Lung (tissue), 12 donors: ENCODE results near the gene HTR1D. TPM values are rescaled to one million over a fixed set of nuclear protein-coding genes. Genes with fewer than 3 reads are reported as not detected.

Source experiments
- ATAC-seq: fragments of 200-7000 bp; cut with Tn5 transposase; one replicate; pipeline ENCODE4 v1.9.1; 2020; ENCODE audit warnings: moderate number of reproducible peaks; ENCODE audit not compliant: insufficient read depth, low FRiP score
- DNase-seq, 3 donors: peaks; one replicate each; pipeline ENCODE4 v3.0.0-alpha.2; 2013 to 2017
- H3K27ac ChIP-seq, 2 donors: one replicate each; pipeline ENCODE4 v1.5.1; 2013; ENCODE audit warnings: mild to moderate bottlenecking in 2 of 2, moderate library complexity in 2 of 2, control low read depth in 1 of 2, inconsistent platforms in 1 of 2, low read depth in 1 of 2, low read length in 1 of 2
- H3K27me3 ChIP-seq, 3 donors: one replicate each; pipeline ENCODE4 v1.5.1; 2013; ENCODE audit warnings: low read length in 2 of 3; ENCODE audit not compliant: control insufficient read depth in 3 of 3, insufficient read depth in 3 of 3
- H3K36me3 ChIP-seq, 4 donors: one replicate each; pipeline ENCODE4 v1.5.1; 2013; ENCODE audit warnings: low read length in 4 of 4, mild to moderate bottlenecking in 1 of 4, moderate library complexity in 1 of 4; ENCODE audit not compliant: control insufficient read depth in 4 of 4, insufficient read depth in 4 of 4
- H3K4me1 ChIP-seq, 5 donors: one replicate each; pipeline ENCODE4 v1.5.1; 2013; ENCODE audit warnings: low read length in 5 of 5, mild to moderate bottlenecking in 2 of 5, moderate library complexity in 1 of 5; ENCODE audit not compliant: control insufficient read depth in 5 of 5, insufficient read depth in 5 of 5
- H3K4me3 ChIP-seq: one replicate; pipeline ENCODE4 v1.5.1; 2013; ENCODE audit warnings: mild to moderate bottlenecking, control low read depth, moderate library complexity
- H3K9ac ChIP-seq, 2 donors: one replicate each; pipeline ENCODE4 v1.5.1; 2013; ENCODE audit warnings: low read length in 2 of 2, control low read depth in 1 of 2; ENCODE audit not compliant: insufficient read depth in 1 of 2
- H3K9me3 ChIP-seq, 4 donors: one replicate each; pipeline ENCODE4 v1.5.1; 2013; ENCODE audit warnings: low read length in 3 of 4, mild to moderate bottlenecking in 1 of 4, moderate library complexity in 1 of 4; ENCODE audit not compliant: control insufficient read depth in 4 of 4, insufficient read depth in 3 of 4
- WGBS, 2 donors: extraction: QIAGEN DNeasy Blood & Tissue Kit; methylation state at CpG; one replicate each; pipeline ENCODE4 v1.1.7; 2013; 5-methylcytosine and 5-hydroxymethylcytosine counted together
- polyA plus RNA-seq, 2 donors: library from polyadenylated mRNA; stranded (reverse); fragments of 200-250 nt; gene quantifications; one replicate each; pipeline ENCODE4 v1.2.1, GENCODE V29; 2013
- total RNA-seq, 2 donors: library from RNA; depleted of rRNA in 1 of 2; stranded (reverse); fragments of >200 nt in 1 of 2; gene quantifications; one replicate each; pipeline ENCODE4 v1.2.1, GENCODE V29; 2014 to 2021
- TF ChIP-seq, protein P1 (sequence below): IDR thresholded peaks from 2 replicates; pipeline ENCODE4 v1.5.1; 2012; ENCODE audit warnings: mild to moderate bottlenecking; ENCODE audit errors: control extremely low read depth, extremely low read depth
- donor health status: control.
- donor health status: control.
- donor health status: Bipolar disorder and iron deficiency.
- donor health status: healthy.
- donor health status: DM: yes; HTN: yes; CAD: no.

Gene HTR1D
- total and polyA plus RNA-seq, 4 donors, result 0.18 to 0.30 (median 0.25) TPM; not detected in 1

DNA sequence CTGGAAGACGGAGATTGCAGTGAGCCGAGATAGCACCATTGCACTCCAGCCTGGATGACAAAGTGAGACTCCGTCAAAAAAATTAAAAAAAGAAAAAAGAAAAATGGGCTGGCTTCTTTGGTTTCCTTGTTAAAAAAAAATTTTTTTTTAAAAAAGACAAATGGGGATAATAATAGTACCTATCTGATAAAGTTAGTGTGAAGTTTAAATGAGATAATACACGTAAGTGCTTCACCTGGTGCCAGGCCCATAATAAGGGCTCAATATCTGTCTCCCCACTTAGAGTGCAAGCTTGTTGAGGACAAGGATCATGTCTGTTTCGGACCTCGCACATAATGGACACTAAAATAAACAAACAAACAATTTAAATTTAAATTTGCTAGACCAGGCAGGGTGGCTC lies 30.0 kb upstream of the HTR1D start:
- no peak overlapping the region for H3K4me3 ChIP-seq
- peaks cover 0 to 10% (median 0%) of the 10 kb centered on the region in 5 donors for H3K4me1 ChIP-seq
- ATAC-seq (no peak), DNase-seq (no peak)
- no peaks in the 10 kb centered on the region for H3K36me3 ChIP-seq
- TF ChIP-seq, protein P1, sequence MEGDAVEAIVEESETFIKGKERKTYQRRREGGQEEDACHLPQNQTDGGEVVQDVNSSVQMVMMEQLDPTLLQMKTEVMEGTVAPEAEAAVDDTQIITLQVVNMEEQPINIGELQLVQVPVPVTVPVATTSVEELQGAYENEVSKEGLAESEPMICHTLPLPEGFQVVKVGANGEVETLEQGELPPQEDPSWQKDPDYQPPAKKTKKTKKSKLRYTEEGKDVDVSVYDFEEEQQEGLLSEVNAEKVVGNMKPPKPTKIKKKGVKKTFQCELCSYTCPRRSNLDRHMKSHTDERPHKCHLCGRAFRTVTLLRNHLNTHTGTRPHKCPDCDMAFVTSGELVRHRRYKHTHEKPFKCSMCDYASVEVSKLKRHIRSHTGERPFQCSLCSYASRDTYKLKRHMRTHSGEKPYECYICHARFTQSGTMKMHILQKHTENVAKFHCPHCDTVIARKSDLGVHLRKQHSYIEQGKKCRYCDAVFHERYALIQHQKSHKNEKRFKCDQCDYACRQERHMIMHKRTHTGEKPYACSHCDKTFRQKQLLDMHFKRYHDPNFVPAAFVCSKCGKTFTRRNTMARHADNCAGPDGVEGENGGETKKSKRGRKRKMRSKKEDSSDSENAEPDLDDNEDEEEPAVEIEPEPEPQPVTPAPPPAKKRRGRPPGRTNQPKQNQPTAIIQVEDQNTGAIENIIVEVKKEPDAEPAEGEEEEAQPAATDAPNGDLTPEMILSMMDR, result no peak
- H3K9ac ChIP-seq, result no peak overlapping the region
- no peaks in the 10 kb centered on the region for H3K9me3 ChIP-seq
- no peak overlapping the region for H3K27ac ChIP-seq
- no peaks in the 10 kb centered on the region for H3K27me3 ChIP-seq
- WGBS, 2 donors, result 93 to 96% methylated on average over 6 of the region's 6 CpGs

DNA sequence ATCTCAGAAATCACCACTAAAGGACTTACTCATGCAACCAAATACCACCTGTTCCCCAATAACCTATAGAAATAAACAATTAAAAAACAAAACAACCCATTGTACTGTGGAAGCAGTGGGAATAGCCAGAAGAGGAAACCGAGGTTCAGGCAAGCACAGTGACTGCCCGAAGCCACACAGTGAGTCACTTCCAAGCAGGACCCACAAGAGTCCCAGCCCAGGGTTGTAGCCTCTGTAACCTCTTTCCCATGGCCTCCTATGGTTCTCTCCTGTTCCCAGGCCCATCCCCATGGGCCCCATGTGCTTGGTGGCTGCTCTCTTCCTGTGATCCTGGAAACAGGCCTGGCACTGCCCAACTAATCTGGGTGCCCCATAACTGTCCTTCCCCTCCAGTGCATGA lies 29.0 kb upstream of the HTR1D start:
- H3K27me3 ChIP-seq, result no peaks in the 10 kb centered on the region
- no peak overlapping the region for H3K4me3 ChIP-seq
- DNase-seq, result no peak
- peaks cover 0 to 10% (median 0%) of the 10 kb centered on the region in 5 donors for H3K4me1 ChIP-seq
- ATAC-seq, result no peak
- H3K9ac ChIP-seq, result no peak overlapping the region
- 85 to 96% methylated on average over 2 of the region's 2 CpGs for WGBS, 2 donors
- no peaks in the 10 kb centered on the region for H3K9me3 ChIP-seq
- H3K27ac ChIP-seq, result no peak overlapping the region
- no peaks in the 10 kb centered on the region for H3K36me3 ChIP-seq
- TF ChIP-seq, protein P1, result no peak

DNA sequence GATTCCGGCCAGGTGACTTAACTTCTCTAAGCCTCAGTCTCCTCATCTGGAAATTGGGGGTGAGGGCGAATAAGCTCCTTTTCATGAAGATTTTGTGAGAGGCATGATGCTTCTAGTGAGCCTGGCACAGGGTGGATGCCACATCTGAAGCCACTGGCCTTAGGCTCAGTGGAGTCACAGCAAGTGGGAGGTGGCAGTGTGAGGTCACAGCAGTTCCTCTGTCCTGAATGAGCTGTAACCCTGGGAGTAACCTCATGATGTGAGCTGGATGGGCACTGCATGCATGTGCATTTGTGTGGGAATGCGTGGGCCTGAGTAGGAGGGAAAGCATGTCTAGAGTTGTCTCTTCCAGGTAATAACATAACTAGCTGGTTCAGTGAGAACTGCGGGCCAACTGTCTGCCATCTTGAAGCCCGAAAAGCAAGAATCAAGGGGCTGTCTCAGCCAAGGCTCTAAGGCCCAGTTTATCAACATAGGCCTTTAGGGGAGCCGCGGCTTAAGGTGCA lies 27.0 kb upstream of the HTR1D start:
- H3K27me3 ChIP-seq, result no peaks in the 10 kb centered on the region
- TF ChIP-seq, protein P1, result no peak
- 96 to 99% methylated on average over 7 of the region's 7 CpGs for WGBS, 2 donors
- no peak overlapping the region for H3K27ac ChIP-seq
- H3K36me3 ChIP-seq, result no peaks in the 10 kb centered on the region
- no peak overlapping the region for H3K9ac ChIP-seq
- DNase-seq, result no peak
- no peak overlapping the region for H3K4me3 ChIP-seq
- H3K9me3 ChIP-seq, result no peaks in the 10 kb centered on the region
- H3K4me1 ChIP-seq, result peaks cover 0 to 1% (median 0%) of the 10 kb centered on the region in 5 donors
- no peak for ATAC-seq

DNA sequence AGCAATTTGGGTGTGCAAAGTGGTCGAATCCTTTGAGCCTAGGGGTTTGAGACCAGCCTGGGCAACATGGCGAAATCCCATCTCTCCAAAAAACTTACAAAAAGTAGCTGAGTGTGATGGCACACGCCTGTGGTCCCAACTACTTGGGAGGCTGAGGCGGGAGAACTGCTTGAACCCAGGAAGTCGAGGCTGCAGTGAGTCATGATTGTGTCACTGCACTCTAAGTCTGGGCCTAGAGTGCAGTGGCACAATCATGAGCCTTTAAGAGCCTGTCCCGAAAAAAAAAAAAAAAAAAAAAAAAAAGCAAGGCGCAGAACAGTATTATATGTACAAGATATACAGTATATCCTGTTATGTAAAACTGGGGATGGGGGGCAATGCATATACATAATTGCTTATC lies 25.1 kb upstream of the HTR1D start:
- Histone ChIP-seq H3K27me3 (no peaks in the 10 kb centered on the region), H3K4me3 (no peak overlapping the region), H3K9ac (no peak overlapping the region), H3K27ac (no peak overlapping the region), H3K4me1 (no peaks in the 10 kb centered on the region), H3K36me3 (no peaks in the 10 kb centered on the region), H3K9me3 (no peaks in the 10 kb centered on the region)
- WGBS, 2 donors, result 86 to 87% methylated on average over 7 of the region's 7 CpGs
- ATAC-seq (no peak), DNase-seq (no peak)
- TF ChIP-seq, protein P1, result no peak
